IPS-20b (cell line): ENCODE measurements around the gene BIRC5.
"Not testable (repeated sequence)": the region's sequence is repeated elsewhere in the genome, so short reads cannot be mapped to it uniquely, and the experiment has no call there.

Source experiments
- H3K27ac ChIP-seq: one replicate; pipeline ENCODE4 v1.5.1; 2013; ENCODE audit warnings: low read length
- H3K27me3 ChIP-seq: 2 replicates; pipeline ENCODE4 v1.6.1; 2013; ENCODE audit warnings: mild to moderate bottlenecking, low read length, inconsistent platforms; ENCODE audit not compliant: insufficient read depth
- H3K36me3 ChIP-seq: 2 replicates; pipeline ENCODE4 v1.6.1; 2013; ENCODE audit warnings: low read depth, mild to moderate bottlenecking, inconsistent platforms, low read length, moderate library complexity; ENCODE audit not compliant: insufficient read depth
- H3K4me1 ChIP-seq: 2 replicates; pipeline ENCODE4 v1.6.1; 2013; ENCODE audit warnings: mild to moderate bottlenecking, control low read depth, inconsistent platforms, low read length, moderate library complexity; ENCODE audit not compliant: insufficient read depth
- H3K4me3 ChIP-seq: 2 replicates; pipeline ENCODE4 v1.5.1; 2013; ENCODE audit warnings: mild to moderate bottlenecking, low read length, inconsistent platforms
- H3K9ac ChIP-seq: 2 replicates; pipeline ENCODE4 v1.6.1; 2013; ENCODE audit warnings: low read depth, mild to moderate bottlenecking, inconsistent platforms, low read length, moderate library complexity
- H3K9me3 ChIP-seq: 2 replicates; pipeline ENCODE4 v1.6.1; 2013; ENCODE audit warnings: mild to moderate bottlenecking, low read depth, low read length, inconsistent platforms; ENCODE audit not compliant: insufficient read depth

The BIRC5 gene

GRCh38 chr17:78249074-78249817 is 35.2 kb downstream of the BIRC5 start:
- Histone ChIP-seq H3K27me3 (no peaks in the 10 kb centered on the region), H3K27ac (no peak overlapping the region), H3K36me3 (no peaks in the 10 kb centered on the region), H3K4me1 (peaks cover 8% of the 10 kb centered on the region; the same call in 1 of the 2 replicates), H3K9me3 (no peaks in the 10 kb centered on the region), H3K4me3 (no peak overlapping the region), H3K9ac (no peak overlapping the region)

GRCh38 chr17:78249818-78250806 is 36.1 kb downstream of the BIRC5 start:
- Histone ChIP-seq H3K4me1 (peaks cover 8% of the 10 kb centered on the region; the same call in 1 of the 2 replicates), H3K9me3 (no peaks in the 10 kb centered on the region), H3K9ac (no peak overlapping the region), H3K36me3 (no peaks in the 10 kb centered on the region), H3K4me3 (no peak overlapping the region), H3K27ac (no peak overlapping the region), H3K27me3 (no peaks in the 10 kb centered on the region)

GRCh38 chr17:78250891-78251772 is 37.1 kb downstream of the BIRC5 start:
- no peak overlapping the region for H3K9ac ChIP-seq
- H3K4me1 ChIP-seq: peaks cover 8% of the 10 kb centered on the region; the same call in 1 of the 2 replicates
- no peak overlapping the region for H3K27ac ChIP-seq
- H3K9me3 ChIP-seq: no peaks in the 10 kb centered on the region
- no peaks in the 10 kb centered on the region for H3K27me3 ChIP-seq
- no peaks in the 10 kb centered on the region for H3K36me3 ChIP-seq
- no peak overlapping the region for H3K4me3 ChIP-seq

GRCh38 chr17:78251773-78252103 is 37.7 kb downstream of the BIRC5 start:
- H3K36me3 ChIP-seq: no peaks in the 10 kb centered on the region
- H3K9me3 ChIP-seq: no peaks in the 10 kb centered on the region
- no peak overlapping the region for H3K9ac ChIP-seq
- no peak overlapping the region for H3K27ac ChIP-seq
- no peak overlapping the region for H3K4me3 ChIP-seq
- no peaks in the 10 kb centered on the region for H3K27me3 ChIP-seq
- H3K4me1 ChIP-seq: peaks cover 12% of the 10 kb centered on the region; the same call in 1 of the 2 replicates

GRCh38 chr17:78252111-78252634 is 38.1 kb downstream of the BIRC5 start:
- H3K9ac ChIP-seq: no peak overlapping the region
- no peaks in the 10 kb centered on the region for H3K27me3 ChIP-seq
- no peak overlapping the region for H3K4me3 ChIP-seq
- no peaks in the 10 kb centered on the region for H3K9me3 ChIP-seq
- peaks cover 16% of the 10 kb centered on the region; the same call in 1 of the 2 replicates for H3K4me1 ChIP-seq
- H3K36me3 ChIP-seq: no peaks in the 10 kb centered on the region
- no peak overlapping the region for H3K27ac ChIP-seq

GRCh38 chr17:78252701-78253635 is 38.9 kb downstream of the BIRC5 start:
- H3K9me3 ChIP-seq: no peaks in the 10 kb centered on the region
- no peaks in the 10 kb centered on the region for H3K27me3 ChIP-seq
- no peak overlapping the region for H3K9ac ChIP-seq
- peaks cover 20% of the 10 kb centered on the region for H3K4me1 ChIP-seq
- H3K4me3 ChIP-seq: no peak overlapping the region
- H3K36me3 ChIP-seq: no peaks in the 10 kb centered on the region
- no peak overlapping the region for H3K27ac ChIP-seq

- H3K36me3 ChIP-seq, H3K9me3 ChIP-seq, H3K27me3 ChIP-seq, H3K27ac ChIP-seq: not testable (repeated sequence)
- Histone ChIP-seq H3K4me3 (peak overlapping the region; percentile 73; the same call in 1 of the 2 replicates), H3K9ac (peak overlapping the region; percentile 89; the same call in 1 of the 2 replicates), H3K4me1 (peaks cover 23% of the 10 kb centered on the region)
Measured at GRCh38 chr17:78253636-78253945, 39.5 kb downstream of the BIRC5 start.

- peak overlapping the region; percentile 73 for H3K4me3 ChIP-seq
- H3K27me3 ChIP-seq: no peaks in the 10 kb centered on the region
- no peaks in the 10 kb centered on the region for H3K36me3 ChIP-seq
- H3K27ac ChIP-seq: peak overlapping the region; percentile 75
- H3K9me3 ChIP-seq: no peaks in the 10 kb centered on the region
- H3K4me1 ChIP-seq: peaks cover 23% of the 10 kb centered on the region
- peak overlapping the region; percentile 89; the same call in 1 of the 2 replicates for H3K9ac ChIP-seq
Measured at GRCh38 chr17:78253946-78254672, 40.1 kb downstream of the BIRC5 start.

- Histone ChIP-seq H3K9me3 (no peaks in the 10 kb centered on the region), H3K4me1 (peaks cover 23% of the 10 kb centered on the region), H3K27ac (no peak overlapping the region), H3K36me3 (no peaks in the 10 kb centered on the region), H3K9ac (no peak overlapping the region), H3K4me3 (no peak overlapping the region), H3K27me3 (no peaks in the 10 kb centered on the region)
Measured at GRCh38 chr17:78255029-78255656, 41.1 kb downstream of the BIRC5 start.
